CD4-positive, alpha-beta T cell treated with Interleukin-12 subunit alpha and Interleukin-12 subunit beta, for 1 hour (primary cell): ENCODE measurements around the gene UBASH3B.
A peak's percentile ranks its signal among the peaks of the same experiment; 100 is the strongest.
"Not testable (repeated sequence)": the region's sequence is repeated elsewhere in the genome, so short reads cannot be mapped to it uniquely, and the experiment has no call there.

Experiments used
- DNase-seq: peaks from one replicate; pipeline ENCODE4 v3.0.0-alpha.2; 2020

The UBASH3B gene

DNA sequence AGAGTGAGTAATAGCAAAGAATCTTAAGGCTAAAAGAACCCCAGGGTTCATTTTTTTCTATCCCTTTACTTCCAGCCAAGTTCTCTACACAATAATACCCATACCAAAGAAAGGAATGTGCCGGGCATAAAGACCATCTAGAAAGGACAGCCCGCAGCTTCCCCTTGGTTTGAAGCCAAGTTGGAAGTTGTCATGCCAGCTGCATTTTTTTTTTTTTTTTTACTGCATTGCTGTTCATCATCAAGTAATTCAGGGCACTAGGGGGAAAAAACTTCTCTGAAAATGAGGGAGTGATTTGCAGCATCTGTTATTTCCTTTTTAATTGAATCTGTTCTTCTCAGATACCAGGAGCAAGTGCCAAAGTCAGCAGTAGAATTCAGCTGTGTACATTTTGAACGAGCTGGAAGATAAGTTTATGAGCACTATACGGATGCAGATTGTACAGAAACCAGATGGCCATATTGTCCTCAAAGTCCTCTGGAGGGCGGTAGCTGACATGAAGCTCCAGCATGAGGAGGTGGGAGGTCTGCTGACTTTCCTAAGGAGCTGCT, 56.4 kb downstream of the UBASH3B start:
- no peak for DNase-seq

DNA sequence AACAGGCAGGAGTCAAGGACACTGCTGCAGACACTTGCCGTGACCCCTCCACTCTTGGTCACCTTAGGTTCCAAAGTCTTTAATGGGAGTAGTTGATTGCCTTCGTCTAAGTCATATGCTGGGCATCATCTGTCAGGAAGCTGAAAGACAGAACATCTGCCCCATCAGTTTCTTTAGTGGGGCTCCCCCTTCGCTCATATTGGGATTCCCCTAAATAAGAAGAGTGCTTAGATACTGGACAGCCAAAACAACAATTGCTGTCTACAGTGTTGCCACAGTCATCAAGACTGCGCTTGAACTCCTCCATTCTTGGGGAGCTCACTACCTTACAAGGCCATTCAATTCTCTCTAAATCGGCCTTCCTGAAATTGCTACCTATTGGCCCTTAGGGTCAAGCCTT, 58.5 kb downstream of the UBASH3B start:
- DNase-seq: no peak

DNA sequence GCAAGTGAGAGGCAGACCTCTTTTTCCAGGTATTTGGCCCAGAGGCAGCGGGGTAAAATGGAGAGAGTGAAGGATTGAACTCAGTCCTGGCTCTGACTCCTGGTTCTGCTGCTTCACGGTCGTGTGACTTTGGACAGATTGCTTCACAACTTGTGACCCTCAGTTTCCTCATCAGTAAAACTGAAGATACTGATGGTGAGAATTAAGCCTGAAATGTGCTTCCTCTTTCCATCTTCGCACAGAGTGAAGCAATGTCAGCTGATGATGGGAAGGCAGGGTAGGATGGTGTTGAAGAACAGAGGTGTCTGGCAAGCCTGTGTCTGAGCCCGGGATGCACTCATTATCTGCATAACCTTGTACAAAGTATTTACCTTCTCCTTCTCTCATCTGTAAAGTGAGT, 59.0 kb downstream of the UBASH3B start:
- no peak for DNase-seq

DNA sequence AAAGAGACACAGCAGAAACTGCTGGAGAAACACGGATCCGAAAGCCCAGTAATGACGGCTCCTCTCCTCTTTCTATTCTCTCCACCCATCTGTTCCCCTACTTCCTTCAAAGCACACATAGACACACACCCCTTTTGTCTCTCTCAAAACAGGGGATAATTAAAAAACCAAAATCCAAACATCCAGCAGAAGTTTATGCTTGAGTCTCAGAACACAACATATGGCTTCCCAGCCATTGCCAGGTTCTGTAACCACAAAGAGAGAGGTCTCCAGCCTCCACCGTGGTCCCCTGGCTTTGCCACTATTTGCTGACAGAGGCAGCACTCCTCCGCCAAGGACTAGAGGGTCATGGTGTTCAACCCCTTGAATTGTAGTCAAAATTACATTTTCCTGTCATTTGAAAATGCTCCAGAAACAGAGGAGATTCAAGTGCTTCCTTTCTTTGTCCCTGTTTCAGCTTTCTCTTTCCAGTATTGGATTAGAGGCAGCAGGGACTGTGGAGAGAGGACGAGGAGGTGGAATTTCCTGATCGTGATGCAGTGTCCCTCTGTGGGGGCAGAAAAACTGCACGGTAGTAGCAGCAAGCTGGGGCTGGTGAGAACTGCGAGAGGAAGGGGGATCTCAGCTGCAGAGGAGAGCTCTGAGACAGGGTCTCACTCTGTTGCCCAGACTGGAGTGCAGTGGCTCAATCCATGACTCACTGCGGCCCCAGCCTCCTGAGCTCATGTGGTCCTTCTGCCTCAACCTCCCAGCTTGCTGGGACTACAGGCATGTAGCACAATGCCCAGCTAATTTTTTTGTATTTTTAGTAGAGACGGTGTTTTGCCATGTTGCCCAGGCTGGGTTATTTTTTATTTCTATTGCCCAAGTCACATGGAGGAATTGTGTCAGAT, 60.3 kb downstream of the UBASH3B start:
- no peak for DNase-seq

DNA sequence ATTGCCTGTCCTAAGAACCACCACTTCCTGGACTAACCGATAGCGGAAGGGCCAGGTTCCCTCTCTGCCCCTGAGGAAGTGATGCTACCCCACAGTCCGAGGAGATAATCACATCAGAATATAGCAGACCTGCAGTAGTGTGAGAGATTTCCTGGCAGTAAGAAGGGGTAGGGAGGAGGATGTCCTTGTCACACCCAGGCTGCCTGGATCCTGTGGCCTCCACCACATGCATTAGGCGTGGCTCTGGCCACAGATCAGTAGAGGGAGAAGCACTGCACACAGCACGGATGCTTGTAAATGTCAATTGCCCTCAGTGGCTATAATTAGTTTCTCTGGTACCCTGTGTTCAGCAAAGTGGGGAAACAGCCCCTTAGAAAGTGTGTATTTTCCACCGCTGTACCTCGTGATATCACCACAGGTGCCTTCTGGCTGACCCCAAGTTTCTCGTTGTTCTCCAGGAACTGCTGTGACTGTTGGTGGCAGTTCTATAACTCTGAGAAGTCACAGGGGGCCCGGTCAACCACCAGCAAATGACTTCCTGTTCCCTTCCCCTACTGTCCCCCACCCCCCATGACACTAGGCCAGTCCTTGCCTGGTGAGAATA, 61.8 kb downstream of the UBASH3B start:
- DNase-seq: peak; percentile 29

DNA sequence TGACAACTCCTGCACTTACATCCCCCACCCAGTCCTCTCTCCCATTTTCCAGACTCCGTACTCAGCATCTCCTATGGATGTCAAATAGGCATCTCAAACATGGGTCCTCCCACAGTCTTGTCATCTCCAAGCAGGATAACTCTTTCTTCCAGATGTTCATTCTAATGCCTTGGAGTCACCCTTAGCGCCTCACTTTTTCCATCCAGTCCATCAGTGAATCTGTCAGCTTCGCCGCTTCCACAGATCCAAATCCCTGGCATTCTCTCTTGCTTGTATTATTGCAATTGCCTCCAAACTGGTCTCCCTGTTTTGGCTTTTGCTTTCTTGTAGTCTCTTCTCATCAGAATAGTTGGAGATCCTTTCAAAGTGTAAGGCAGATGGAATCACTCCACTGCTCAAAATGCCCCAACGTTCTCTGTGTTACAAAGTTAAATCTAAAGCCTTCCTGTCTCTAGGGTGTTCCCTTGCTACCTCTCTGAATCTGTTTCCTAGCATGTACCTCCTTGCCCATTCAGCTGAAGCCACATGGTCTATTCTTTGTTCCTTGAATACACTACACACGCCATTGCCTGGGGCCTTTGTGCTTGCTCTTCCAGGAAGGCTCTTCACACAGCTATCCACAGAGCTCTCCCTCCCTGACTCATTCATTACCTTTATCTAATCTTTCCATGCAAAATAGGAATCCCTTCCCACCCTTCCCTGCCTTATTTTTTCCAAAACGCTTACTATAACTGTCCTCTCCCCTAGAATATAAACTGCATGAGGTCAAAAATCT, 64.8 kb downstream of the UBASH3B start:
- DNase-seq: no peak

DNA sequence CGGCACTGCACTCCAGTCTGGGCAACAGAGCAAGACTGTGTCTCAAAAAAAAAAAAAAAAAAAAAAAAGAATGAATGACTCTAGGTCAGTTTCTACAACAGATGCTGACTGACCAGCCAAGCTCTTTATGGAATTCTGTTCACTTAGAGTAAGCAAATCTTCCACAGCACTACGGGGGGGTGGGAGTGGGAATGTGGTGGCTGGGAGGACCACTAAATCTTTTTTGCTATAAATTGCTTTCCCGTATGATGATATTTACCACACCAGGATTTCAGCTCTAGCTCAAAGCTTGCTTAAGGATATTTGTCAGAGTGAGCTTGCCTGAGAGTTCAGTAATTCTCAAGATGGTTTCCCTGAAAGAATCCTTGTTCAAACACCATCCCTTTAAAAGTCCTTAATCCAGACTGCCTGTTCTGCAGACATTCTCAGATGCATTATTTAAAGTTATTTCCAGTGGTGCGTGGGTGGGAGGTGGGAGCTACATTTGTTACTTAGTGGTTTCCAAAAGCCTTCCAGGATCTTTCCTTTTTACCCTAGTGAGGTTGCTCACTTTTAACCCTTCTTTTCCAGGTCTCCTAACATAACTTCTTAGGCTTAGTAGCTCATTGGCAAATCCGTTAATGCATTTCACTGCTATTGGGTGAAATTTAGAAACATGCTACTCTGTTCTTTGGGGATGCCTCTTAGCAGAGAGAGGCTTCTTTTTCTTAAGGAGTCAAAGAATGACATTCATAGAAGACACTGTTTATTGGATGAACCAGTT, 65.9 kb downstream of the UBASH3B start:
- no peak for DNase-seq

DNA sequence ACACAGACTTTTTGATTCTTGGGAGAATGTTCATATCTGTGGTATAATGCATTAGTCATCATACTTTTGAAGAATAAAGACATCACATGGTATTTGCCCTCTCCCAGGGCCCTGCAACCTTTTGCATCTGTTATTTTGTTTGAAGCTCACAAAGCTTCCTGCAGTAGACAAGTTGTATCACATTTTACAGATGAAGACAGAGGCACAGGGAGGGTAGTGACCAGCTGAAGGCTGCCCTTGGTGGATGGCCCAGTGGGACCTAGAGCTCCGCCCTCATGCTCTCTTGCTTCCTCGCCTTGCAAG, 66.4 kb downstream of the UBASH3B start:
- DNase-seq: no peak

DNA sequence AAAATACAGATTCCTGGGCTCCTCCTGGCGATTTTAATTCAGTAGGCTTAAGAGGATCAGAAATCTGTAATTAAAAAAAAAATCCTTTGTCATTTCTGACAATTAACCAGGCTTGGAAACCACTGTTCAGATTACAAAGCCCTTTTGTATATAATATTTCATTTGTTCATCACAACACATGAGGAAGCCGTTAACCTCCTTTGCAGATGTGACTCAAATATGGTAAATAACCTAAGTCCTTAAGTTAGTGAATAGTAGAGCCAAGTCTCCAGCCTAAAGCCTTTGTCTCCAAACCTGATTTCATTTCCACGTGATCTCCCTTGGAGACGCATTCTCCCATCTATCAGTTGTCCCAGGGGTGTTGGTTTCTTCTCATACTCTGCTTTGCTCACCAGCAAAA, 67.6 kb downstream of the UBASH3B start:
- DNase-seq: no peak

DNA sequence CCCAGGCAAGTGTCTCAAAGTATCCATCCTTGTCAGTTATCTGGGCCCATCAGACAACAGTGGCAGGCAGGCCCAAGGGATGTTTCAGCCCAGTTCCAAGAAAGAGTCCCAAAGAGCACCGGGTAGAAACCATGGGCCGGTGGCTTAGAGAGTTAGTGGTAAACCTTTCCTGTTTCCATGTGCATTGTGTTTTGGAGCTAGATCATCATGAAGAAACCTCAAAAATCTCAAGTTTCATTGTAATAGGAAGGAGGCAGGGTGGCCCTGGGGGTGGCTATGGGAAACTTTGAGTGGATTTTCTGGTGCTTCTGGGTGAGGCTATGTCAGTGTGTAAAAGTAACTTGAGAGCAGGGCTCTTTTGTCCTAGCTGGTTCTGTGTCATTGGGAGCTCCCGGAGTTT, 68.1 kb downstream of the UBASH3B start:
- no peak for DNase-seq

DNA sequence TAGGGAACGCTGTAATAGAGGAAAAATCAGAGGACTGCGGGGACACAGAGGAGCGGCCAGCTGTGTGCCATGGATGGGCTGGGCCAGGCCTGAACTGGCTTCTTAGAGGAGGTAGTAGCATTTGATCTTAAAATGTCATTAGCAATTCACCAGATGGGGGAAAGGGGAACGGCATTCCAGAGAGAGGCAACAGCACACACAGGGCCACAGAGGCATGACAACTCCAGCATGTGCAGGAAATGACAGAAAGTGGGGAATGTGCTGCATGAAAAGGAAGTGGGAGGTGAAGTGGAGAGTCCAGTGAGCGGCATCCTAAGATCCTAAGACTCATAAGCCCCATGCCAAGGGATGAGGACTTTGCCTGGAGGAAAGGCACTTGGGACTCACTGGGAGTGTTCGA, 69.0 kb downstream of the UBASH3B start:
- DNase-seq: no peak

DNA sequence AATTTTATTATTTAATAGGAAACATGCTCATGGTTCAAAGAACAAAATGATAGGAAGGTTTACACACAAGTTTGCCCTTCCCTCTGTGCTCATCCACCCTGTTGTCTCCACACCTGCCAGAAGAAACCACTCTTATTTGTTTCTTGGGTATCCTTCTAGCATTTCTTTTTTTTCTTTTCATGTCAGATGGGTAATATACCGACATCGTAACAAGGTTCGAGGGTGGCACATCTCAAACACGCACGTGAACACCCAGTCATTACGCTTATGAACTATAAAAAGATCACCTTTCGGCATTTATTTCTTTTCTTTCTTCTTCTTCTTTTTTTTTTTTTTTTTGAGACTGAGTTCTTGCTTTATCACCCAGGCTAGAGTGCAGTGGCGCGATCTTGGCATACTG, 70.5 kb downstream of the UBASH3B start:
- DNase-seq: no peak

DNA sequence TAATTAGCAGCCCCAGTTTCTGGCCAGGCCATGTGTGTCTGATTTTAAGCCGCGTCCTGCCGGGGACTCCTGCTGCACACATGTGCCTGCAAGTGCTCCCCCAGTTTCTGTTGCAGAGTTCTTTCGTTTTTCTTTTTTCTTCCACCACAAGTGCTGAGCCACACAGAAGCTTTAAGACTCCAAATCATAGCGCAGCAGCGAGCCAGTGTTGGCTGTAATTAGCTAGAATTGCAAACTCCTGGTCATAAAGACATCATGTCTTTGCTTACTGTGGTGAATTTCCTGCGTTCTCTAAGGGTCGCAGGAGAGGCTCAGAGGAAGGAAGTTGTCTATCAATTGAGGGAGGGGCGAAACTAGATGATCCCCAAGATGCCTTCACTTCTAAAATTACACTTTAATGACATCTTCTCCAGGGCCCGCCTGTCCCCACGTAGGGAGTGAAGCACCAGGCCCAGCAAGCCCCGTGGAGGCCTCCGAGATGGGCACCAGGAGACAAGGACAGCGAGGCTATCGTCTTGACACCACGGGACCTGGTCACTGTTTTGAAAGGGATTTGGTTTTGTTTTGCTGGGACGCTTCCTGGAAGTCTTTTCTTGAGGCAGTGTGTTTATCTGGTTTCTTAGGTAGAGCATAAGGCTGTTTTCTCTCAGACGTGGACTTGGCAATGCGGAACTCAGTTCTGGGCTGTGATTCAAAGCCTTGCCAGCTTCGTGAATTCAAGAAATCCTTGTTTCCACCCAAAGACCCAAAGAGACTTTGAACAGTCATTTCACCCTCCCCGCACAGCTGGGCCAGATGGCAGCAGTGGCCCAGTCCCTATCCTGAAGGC, 71.8 kb downstream of the UBASH3B start:
- DNase-seq: peak; percentile 49

DNA sequence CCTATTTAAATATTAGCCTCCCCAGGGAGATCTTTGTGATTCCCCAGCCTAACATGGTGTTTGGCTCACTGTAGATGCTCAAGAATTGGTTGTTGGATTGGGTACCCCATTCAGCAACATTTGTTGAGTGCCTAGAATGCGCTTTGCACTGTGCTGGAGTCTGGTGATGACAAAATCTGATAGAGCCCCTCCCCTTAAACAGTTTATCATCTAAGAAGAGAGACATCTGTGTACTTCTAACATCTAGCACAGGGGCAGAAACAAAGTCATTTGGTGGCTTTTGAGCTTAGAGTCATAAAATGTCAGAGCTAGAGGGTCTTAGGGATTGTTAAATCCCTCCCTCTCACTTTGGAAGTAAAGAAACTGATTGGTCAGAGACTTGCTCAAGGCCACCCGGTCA, 73.0 kb downstream of the UBASH3B start:
- no peak for DNase-seq

DNA sequence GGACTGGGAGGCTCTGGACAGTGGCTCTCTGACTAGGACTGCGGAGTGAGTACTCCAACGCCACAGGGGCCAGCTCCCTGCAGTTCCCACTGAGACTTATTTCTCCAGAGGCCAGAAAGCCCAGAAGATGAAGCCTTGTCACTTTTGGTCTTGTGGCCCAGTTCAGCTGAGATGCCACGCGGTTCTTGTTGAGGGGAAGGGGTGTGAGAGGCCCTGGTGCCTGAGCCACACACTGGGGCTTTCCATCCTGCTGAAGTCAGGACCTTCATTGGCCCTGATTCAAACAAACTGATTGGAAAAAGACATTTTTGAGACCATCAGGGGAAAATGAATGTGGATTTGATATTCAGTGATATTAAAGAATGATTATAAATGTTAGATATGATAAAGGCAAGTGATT, 73.6 kb downstream of the UBASH3B start:
- no peak for DNase-seq

DNA sequence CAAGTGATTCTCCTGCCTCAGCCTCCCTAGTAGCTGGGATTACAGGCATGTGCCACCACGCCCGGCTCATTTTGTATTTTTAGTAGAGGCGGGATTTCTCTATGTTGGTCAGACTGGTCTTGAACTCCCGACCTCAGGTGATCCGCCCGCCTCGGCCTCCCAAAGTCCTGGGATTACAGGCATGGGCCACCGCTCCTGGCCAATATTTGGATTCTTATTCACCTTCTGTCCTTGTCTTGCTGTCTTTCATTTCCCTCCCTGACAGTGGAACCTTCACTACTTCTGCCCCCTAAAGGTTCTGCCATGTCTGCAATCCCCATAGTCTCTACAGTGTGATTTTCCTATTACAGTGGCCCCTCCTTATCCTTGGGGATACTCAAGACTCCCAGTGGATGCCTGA, 75.2 kb downstream of the UBASH3B start:
- DNase-seq: not testable (repeated sequence)

DNA sequence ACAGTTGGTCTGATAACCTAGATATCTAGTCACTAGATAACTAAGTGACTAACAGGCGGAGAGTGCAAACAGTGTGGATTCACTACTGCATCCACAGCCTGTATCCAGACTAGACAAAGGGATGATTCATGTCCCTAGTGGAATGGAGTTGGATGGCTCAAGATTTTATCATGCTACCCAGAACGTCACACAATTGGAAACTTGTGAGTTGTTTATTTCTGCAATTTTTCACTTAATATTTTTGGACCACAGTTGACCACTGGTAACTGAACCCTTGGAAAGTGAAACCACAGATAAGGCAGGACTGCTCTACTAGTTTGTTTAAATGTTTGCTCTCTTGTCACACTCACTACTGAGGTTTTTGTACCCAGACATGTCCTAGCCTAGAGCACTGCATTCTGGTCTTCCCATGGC, 76.0 kb downstream of the UBASH3B start:
- DNase-seq: no peak

DNA sequence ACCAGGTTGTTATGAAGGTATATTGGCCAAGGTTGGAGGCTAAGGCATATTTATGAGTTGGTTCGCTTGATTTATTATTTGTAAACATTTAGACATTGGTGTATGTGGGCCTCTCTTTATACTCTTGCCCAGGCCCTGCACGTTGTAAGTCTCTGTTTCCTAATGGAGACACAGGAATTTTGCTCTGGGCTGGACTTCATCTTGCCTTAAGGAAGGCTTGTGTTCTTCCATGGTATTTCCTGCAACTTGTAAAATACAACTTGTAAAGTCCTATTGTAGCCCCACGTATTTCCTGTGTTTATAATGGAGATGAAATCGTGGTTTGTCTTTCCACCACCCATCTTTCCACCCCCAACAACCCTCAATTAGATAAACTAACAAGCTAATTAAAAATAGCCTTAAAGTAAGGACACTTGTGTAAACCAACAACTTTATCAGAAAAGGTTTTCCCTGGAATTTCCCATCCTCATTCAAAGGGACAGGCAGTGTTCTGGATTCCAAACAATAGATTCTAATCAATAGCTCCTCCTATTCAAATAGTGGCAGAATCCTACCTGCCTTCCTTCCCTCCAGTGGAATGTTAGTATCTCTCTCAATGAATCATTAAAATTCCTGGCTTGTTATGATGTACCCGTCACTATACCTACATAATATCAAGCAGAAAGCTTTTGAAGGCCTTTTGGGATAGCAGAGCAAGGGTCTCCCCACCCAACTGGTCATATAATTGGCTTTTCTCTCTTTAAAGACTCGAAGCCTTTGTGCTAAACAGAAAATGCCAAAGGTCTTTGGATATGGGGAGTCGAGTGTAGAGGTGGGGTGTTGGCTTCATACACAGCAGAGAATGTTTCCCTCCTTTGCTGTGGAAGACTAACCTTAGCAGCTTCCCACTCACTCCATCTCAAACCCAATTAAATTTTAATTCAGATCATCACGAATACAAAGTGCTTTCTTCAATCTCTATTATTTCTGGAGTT, 77.1 kb downstream of the UBASH3B start:
- no peak for DNase-seq

DNA sequence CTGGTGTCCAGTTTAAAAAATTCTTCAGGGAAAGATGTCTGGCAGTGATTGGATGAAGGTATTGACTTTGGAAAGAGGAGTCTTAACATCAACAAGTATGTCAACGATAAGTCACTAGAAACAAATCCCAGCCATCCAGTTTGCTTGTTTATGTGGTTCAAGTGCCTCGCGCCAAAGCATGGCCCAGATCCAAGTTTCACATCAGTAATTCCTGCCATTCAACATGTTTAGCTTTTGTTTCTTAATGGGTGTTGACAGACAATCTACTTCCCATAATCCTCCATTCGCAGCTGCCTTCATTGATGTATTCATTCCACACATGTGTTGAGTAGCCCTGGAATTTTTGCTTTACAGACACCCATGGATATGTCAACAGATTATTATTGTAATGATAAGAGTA, 77.8 kb downstream of the UBASH3B start:
- DNase-seq: no peak

DNA sequence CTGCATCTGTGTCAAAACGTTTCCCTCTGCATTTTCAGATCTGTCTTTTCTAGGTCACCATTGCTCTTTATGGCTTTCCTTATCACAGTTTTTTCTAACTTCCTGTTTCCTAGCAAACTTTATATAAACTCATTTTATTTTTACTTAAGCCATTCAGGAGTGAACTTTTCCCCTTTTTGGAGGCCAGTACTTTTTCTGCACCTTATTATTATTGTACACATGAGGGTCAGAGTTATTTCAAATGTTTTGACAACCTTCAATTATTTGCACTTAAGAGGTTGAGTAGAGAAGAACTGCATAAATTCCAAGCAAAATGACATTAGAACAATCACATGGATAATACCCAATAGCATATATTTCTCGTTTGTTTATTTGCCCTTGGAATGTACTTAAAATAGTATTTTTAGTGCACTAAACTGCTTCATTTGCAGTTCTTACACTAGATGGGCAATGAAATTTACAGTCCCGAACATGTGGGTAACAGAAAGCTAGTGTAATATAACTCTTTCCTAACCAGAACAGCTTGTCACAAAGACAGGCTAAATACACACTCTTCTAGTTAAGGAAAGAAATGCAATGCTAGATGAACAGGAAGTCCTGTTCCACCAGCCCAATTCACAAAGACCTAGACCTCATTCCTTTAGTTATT, 79.5 kb downstream of the UBASH3B start:
- no peak for DNase-seq
